ENCODE measurements around the gene AK8.

The AK8 gene

GRCh38 chr9:132849185-132849706 is 28.8 kb downstream of the AK8 start:
- DNase-seq (ENCODE audit: low spot score), result no peak
- TF ChIP-seq, protein P1, sequence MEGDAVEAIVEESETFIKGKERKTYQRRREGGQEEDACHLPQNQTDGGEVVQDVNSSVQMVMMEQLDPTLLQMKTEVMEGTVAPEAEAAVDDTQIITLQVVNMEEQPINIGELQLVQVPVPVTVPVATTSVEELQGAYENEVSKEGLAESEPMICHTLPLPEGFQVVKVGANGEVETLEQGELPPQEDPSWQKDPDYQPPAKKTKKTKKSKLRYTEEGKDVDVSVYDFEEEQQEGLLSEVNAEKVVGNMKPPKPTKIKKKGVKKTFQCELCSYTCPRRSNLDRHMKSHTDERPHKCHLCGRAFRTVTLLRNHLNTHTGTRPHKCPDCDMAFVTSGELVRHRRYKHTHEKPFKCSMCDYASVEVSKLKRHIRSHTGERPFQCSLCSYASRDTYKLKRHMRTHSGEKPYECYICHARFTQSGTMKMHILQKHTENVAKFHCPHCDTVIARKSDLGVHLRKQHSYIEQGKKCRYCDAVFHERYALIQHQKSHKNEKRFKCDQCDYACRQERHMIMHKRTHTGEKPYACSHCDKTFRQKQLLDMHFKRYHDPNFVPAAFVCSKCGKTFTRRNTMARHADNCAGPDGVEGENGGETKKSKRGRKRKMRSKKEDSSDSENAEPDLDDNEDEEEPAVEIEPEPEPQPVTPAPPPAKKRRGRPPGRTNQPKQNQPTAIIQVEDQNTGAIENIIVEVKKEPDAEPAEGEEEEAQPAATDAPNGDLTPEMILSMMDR (IDR thresholded peaks at IDR 0.05; ENCODE audit: extremely low read depth, missing control alignments), result no peak

DNA sequence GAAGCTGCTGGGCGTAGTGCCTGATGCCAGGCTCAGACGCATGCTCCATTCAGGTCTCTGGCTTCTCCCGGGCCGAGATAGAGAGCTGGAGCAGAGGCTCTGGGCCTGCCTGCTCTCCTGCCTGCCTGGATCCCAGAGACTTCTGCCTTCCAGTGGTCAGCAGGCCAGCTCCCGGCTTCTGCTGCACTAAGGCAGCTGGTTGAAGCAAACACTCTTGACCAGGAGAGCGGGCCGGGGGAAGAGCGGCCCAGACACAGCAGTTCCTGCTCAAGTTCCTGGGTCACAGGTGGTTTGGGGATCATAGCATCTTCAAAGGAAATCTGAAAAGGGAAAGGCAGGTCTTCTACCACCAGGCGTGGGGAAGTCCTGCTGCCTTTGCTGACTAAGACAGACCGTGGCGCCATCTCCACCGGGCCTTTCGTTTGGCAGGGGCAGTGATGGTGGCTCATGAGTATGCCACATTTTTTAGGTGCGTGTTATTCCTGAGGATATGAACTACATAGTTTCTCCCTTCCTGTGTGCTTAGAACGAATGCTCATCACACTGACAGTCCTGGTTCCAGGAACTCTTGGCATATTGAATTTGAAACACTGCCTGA is 31.1 kb downstream of the AK8 start:
- no peak for DNase-seq (ENCODE audit: low spot score)
- TF ChIP-seq, protein P1 (IDR thresholded peaks at IDR 0.05; ENCODE audit: extremely low read depth, missing control alignments), result no peak

- DNase-seq (ENCODE audit: low spot score), result no peak
- TF ChIP-seq, protein P1 (IDR thresholded peaks at IDR 0.05; ENCODE audit: extremely low read depth, missing control alignments), result no peak
Measured at GRCh38 chr9:132846109-132846917, 31.8 kb downstream of the AK8 start.

GRCh38 chr9:132842124-132843044 is 35.7 kb downstream of the AK8 start:
- TF ChIP-seq, protein P1 (IDR thresholded peaks at IDR 0.05; ENCODE audit: extremely low read depth, missing control alignments), result no peak
- no peak for DNase-seq (ENCODE audit: low spot score)

- no peak for DNase-seq (ENCODE audit: low spot score)
- TF ChIP-seq, protein P1 (IDR thresholded peaks at IDR 0.05; ENCODE audit: extremely low read depth, missing control alignments), result no peak
Measured at GRCh38 chr9:132840980-132841379, 37.1 kb downstream of the AK8 start.

DNA sequence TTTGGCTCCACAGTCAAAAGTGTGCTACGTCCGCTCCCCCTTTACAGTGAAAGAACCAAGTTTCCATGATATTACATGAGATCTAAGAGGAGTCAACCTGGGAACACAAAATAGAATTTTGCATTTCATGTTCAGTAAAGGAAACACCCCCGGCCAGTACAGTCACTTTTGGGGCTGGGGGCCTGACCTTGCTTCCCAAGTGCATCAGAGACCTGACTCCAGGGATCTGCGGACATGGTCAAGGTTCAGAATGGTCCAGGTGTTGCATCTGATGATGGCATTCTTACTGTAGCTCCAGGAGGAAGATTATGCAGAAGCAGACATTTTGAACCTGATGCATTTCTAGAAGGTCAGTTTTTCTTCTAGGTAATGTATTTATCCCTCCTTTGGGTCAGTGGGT is 39.8 kb downstream of the AK8 start:
- DNase-seq (ENCODE audit: low spot score), result no peak
- TF ChIP-seq, protein P1 (IDR thresholded peaks at IDR 0.05; ENCODE audit: extremely low read depth, missing control alignments), result no peak

Measured in GM20000 (cell line).